ENCODE results near the gene ABCC10.
A peak's percentile ranks its signal among the peaks of the same experiment; 100 is the strongest.

ABCC10 gene

DNA sequence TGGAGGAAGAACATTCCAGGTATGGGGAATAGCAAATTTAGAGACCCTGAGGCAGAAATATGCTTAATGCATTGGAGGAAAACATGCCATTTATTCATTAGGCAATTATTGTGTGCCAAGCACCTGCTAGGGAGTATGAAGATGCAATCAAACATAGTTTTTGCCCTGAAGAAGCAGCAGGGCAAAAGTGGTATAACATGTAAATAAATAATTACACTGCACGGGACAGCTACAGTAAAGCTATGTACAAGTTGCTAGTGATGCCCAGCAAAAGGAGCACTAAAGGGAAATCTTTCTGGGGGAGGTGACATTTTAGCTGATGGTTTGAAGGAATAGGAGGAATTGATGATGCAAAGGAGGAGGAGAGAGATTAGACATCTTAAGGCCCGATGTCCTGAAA lies 49.4 kb downstream of the ABCC10 start:
- peak overlapping the region; percentile 93 for H3K27ac ChIP-seq (ENCODE audit: insufficient read depth, low read length, poor library complexity, severe bottlenecking)
- DNase-seq, result no peak

GRCh38 chr6:43477235-43478007 lies 50.1 kb downstream of the ABCC10 start, which contains the start of gene TJAP1:
Gene TJAP1, plus strand, starts transcription at chr6:43477570. Its CDS starts 21,432 bp downstream, at chr6:43499002.
- DNase-seq, result peak; percentile 89 to 93 (median 91)
- Histone ChIP-seq H3K27ac (ENCODE audit: insufficient read depth, low read length, poor library complexity, severe bottlenecking) (peak within 1 kb of the TSS; percentile 93), H3K36me3 (ENCODE audit: control insufficient read depth, insufficient read depth, low read length) (peaks cover 1% of the 10 kb centered on the region), H3K4me1 (ENCODE audit: control insufficient read depth, insufficient read depth, low read length, poor library complexity, severe bottlenecking) (peaks cover 14% of the 10 kb centered on the region), H3K9me3 (ENCODE audit: control insufficient read depth, low read length) (no peaks in the 10 kb centered on the region), H3K27me3 (replicated peaks; ENCODE audit: control insufficient read depth, insufficient read depth, low read length, poor library complexity, severe bottlenecking) (no peaks in the 10 kb centered on the region), H3K4me3 (ENCODE audit: insufficient read depth, low read depth, low read length, poor library complexity, severe bottlenecking) (peak within 1 kb of the TSS; percentile 92)

More for the DNA sequence above, 49.4 kb downstream of the ABCC10 start:
- no peaks in the 10 kb centered on the region for H3K27me3 ChIP-seq (replicated peaks; ENCODE audit: control insufficient read depth, insufficient read depth, low read length, poor library complexity, severe bottlenecking)
- H3K36me3 ChIP-seq (ENCODE audit: control insufficient read depth, insufficient read depth, low read length), result no peaks in the 10 kb centered on the region
- no peaks in the 10 kb centered on the region for H3K9me3 ChIP-seq (ENCODE audit: control insufficient read depth, low read length)
- H3K4me3 ChIP-seq (ENCODE audit: insufficient read depth, low read depth, low read length, poor library complexity, severe bottlenecking), result peak overlapping the region; percentile 92
- peaks cover 14% of the 10 kb centered on the region for H3K4me1 ChIP-seq (ENCODE audit: control insufficient read depth, insufficient read depth, low read length, poor library complexity, severe bottlenecking)

GRCh38 chr6:43478008-43478372 lies 50.6 kb downstream of the ABCC10 start:
- no peaks in the 10 kb centered on the region for H3K9me3 ChIP-seq (ENCODE audit: control insufficient read depth, low read length)
- peaks cover 14% of the 10 kb centered on the region for H3K4me1 ChIP-seq (ENCODE audit: control insufficient read depth, insufficient read depth, low read length, poor library complexity, severe bottlenecking)
- DNase-seq, result no peak
- no peaks in the 10 kb centered on the region for H3K27me3 ChIP-seq (replicated peaks; ENCODE audit: control insufficient read depth, insufficient read depth, low read length, poor library complexity, severe bottlenecking)
- H3K27ac ChIP-seq (ENCODE audit: insufficient read depth, low read length, poor library complexity, severe bottlenecking), result peak overlapping the region; percentile 93
- peaks cover 4% of the 10 kb centered on the region for H3K36me3 ChIP-seq (ENCODE audit: control insufficient read depth, insufficient read depth, low read length)
- peak overlapping the region; percentile 92 for H3K4me3 ChIP-seq (ENCODE audit: insufficient read depth, low read depth, low read length, poor library complexity, severe bottlenecking)

DNA sequence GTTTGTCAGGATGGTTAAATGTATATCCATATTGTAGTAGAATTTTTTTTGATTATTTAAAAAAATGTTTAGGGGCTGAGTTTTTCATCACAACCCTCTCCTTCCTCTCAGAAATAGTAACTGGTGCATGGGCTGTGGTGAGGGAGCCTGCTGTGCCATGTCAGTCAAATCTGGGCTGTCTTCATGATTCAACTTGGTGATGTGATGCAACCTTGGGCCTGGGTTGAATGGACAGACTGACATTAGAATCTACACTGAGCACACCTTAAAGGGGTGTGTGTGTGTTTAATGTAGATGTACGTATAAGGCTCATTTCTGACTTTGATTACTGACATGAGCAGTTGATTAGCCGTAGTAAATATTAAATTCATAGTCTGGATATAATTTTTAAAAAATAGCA lies 53.7 kb downstream of the ABCC10 start:
- Histone ChIP-seq H3K4me3 (ENCODE audit: insufficient read depth, low read depth, low read length, poor library complexity, severe bottlenecking) (no peak overlapping the region), H3K9me3 (ENCODE audit: control insufficient read depth, low read length) (no peaks in the 10 kb centered on the region), H3K36me3 (ENCODE audit: control insufficient read depth, insufficient read depth, low read length) (peaks cover 4% of the 10 kb centered on the region), H3K27me3 (replicated peaks; ENCODE audit: control insufficient read depth, insufficient read depth, low read length, poor library complexity, severe bottlenecking) (no peaks in the 10 kb centered on the region), H3K4me1 (ENCODE audit: control insufficient read depth, insufficient read depth, low read length, poor library complexity, severe bottlenecking) (peaks cover 14% of the 10 kb centered on the region), H3K27ac (ENCODE audit: insufficient read depth, low read length, poor library complexity, severe bottlenecking) (no peak overlapping the region)
- no peak for DNase-seq

DNA sequence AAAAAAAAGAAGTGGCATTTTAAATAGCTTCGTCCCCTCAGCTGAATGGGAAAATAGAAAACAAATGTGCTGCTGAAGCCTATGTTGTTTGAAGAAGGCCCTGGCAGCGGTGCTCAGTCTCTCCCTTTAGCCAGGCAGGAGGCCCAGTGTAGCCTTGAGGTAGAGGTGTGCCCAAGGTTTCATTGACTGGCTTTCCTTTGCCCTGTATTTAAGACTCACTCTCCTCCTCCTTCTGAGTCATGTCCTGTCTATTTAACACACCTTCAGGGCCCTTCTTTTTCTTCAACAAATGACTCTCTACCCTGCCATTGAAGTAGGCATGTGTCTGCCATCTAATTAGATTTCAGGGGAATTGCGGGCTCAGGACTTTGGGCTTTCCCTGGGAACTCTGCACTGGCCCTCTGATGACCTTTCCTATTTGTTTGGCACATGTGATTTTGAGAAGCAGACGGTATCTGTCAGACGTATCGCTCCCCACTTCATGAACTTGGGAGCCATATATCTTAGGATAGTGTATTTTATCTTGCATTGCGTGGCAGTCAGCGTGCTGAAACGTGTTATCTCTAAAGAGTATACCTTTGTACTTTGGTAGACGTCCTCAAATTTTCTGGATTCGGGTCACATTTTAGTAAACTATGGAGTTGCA lies 54.4 kb downstream of the ABCC10 start:
- DNase-seq, result no peak
- Histone ChIP-seq H3K27me3 (replicated peaks; ENCODE audit: control insufficient read depth, insufficient read depth, low read length, poor library complexity, severe bottlenecking) (no peaks in the 10 kb centered on the region), H3K36me3 (ENCODE audit: control insufficient read depth, insufficient read depth, low read length) (peaks cover 4% of the 10 kb centered on the region), H3K4me1 (ENCODE audit: control insufficient read depth, insufficient read depth, low read length, poor library complexity, severe bottlenecking) (peaks cover 13% of the 10 kb centered on the region), H3K4me3 (ENCODE audit: insufficient read depth, low read depth, low read length, poor library complexity, severe bottlenecking) (no peak overlapping the region), H3K27ac (ENCODE audit: insufficient read depth, low read length, poor library complexity, severe bottlenecking) (no peak overlapping the region), H3K9me3 (ENCODE audit: control insufficient read depth, low read length) (no peaks in the 10 kb centered on the region)

GRCh38 chr6:43488667-43489276 lies 61.4 kb downstream of the ABCC10 start:
- Histone ChIP-seq H3K4me1 (ENCODE audit: control insufficient read depth, insufficient read depth, low read length, poor library complexity, severe bottlenecking) (no peaks in the 10 kb centered on the region), H3K27me3 (replicated peaks; ENCODE audit: control insufficient read depth, insufficient read depth, low read length, poor library complexity, severe bottlenecking) (no peaks in the 10 kb centered on the region), H3K9me3 (ENCODE audit: control insufficient read depth, low read length) (no peaks in the 10 kb centered on the region), H3K27ac (ENCODE audit: insufficient read depth, low read length, poor library complexity, severe bottlenecking) (no peak overlapping the region), H3K36me3 (ENCODE audit: control insufficient read depth, insufficient read depth, low read length) (peaks cover 10% of the 10 kb centered on the region), H3K4me3 (ENCODE audit: insufficient read depth, low read depth, low read length, poor library complexity, severe bottlenecking) (no peak overlapping the region)
- DNase-seq, result no peak

DNA sequence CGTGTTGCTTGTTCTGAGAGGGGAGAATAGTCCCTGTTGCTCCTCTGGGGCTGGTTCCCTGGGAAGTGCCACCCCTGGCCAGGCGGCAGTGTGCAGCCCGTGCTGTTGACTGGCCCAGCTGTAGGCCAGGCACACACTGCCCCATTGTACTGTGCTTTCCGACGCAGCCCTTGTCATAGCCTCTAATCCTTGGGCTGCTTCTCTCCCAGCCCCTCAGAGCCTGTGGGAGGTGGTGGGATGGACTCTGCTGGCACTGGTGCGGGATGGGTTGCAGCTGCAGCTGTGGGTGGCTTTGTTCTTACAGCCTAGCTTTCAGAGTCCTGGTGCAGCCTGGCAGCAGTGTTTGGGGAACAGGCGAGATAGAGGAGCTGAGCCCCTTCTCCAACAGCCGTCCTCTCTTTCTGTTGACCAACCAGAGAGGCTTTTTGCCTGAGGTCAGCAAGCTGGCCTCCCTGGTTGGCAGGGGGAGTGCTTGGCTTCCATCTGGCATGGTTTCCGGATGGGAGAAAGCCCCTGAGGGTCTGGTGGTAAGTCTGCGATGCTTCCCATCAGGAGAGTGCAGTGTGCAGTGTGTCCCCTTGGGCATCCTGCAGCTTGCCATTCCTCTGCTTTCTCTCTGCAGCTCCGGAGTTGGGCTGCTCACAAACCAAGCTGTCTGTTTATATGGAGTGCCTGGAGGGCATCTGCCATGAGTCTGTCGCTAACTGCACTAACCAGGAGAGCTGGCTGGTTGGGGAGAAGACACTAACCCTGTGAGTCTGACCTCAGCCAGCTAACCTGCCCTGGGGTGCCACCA lies 62.1 kb downstream of the ABCC10 start:
- DNase-seq, result no peak
- Histone ChIP-seq H3K4me3 (ENCODE audit: insufficient read depth, low read depth, low read length, poor library complexity, severe bottlenecking) (no peak overlapping the region), H3K27ac (ENCODE audit: insufficient read depth, low read length, poor library complexity, severe bottlenecking) (no peak overlapping the region), H3K9me3 (ENCODE audit: control insufficient read depth, low read length) (no peaks in the 10 kb centered on the region), H3K36me3 (ENCODE audit: control insufficient read depth, insufficient read depth, low read length) (peaks cover 10% of the 10 kb centered on the region), H3K4me1 (ENCODE audit: control insufficient read depth, insufficient read depth, low read length, poor library complexity, severe bottlenecking) (no peaks in the 10 kb centered on the region), H3K27me3 (replicated peaks; ENCODE audit: control insufficient read depth, insufficient read depth, low read length, poor library complexity, severe bottlenecking) (no peaks in the 10 kb centered on the region)

DNA sequence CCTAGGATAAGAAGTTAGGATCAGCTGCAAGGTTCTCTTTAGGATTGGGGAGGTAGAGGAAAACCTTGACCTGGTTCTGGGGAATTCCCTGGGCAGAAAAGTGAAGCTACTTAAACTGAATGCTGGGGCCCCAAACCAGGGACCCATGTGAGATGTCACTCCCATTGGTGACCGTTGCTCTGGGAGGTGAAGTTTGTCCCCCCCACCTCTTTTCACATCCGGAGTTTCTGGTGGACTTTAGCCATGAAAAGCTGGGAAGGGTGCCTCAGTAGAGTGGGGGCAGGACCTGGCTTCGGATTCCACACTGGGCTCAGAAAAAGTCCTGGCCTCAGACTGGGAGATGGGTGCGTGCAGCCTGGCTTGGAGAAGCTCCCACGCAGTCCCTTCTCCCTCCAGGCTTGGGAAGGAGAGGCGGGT lies 63.2 kb downstream of the ABCC10 start:
- no peak overlapping the region for H3K27ac ChIP-seq (ENCODE audit: insufficient read depth, low read length, poor library complexity, severe bottlenecking)
- H3K4me1 ChIP-seq (ENCODE audit: control insufficient read depth, insufficient read depth, low read length, poor library complexity, severe bottlenecking), result peaks cover 10% of the 10 kb centered on the region
- no peak for DNase-seq
- H3K9me3 ChIP-seq (ENCODE audit: control insufficient read depth, low read length), result no peaks in the 10 kb centered on the region
- H3K27me3 ChIP-seq (replicated peaks; ENCODE audit: control insufficient read depth, insufficient read depth, low read length, poor library complexity, severe bottlenecking), result no peaks in the 10 kb centered on the region
- H3K36me3 ChIP-seq (ENCODE audit: control insufficient read depth, insufficient read depth, low read length), result peaks cover 10% of the 10 kb centered on the region
- H3K4me3 ChIP-seq (ENCODE audit: insufficient read depth, low read depth, low read length, poor library complexity, severe bottlenecking), result no peak overlapping the region

DNA sequence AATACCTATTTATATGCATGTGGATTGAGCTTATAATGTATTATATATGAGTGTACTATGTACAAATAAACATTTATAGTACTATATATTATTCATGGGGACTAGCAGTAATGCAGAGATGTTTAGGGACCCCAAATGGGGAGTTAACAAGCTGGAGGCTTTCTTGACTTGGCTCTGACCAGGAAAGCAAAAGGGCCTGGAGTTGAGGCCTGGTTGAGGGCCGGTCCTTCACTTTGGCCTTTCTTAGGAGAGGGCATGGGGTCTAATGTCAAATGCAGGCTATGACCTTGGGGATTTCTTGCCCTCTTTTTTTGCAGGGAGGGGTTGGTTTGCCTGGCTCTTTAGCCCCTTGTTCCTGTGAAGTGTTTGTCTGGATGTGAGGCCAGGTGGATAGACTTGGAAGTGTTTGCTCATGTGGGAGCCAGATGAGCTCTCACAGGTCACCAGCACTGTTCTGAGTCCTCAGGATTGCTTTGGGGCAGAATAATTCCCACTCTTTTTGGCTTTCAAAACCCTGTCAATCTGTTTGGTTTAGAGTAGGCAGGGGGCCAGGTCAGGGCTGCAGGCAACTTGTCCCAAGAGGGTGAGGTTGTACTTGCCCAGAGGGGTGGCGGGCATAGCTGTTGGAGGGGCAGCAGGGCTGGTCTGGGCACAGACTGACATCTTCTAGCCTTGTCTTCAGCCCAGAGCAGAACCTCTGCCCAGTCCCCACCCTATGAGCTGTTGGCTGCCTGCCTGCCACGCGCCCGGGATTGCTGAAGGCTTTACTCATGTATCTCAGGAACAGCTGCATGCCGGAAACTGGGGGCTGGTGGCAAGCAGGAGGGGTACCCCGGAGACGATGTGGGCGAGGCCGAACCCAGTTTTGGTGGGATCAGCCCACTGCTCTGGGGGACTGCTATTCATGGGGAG lies 64.7 kb downstream of the ABCC10 start:
- Histone ChIP-seq H3K27me3 (replicated peaks; ENCODE audit: control insufficient read depth, insufficient read depth, low read length, poor library complexity, severe bottlenecking) (no peaks in the 10 kb centered on the region), H3K36me3 (ENCODE audit: control insufficient read depth, insufficient read depth, low read length) (peaks cover 10% of the 10 kb centered on the region), H3K27ac (ENCODE audit: insufficient read depth, low read length, poor library complexity, severe bottlenecking) (no peak overlapping the region), H3K4me1 (ENCODE audit: control insufficient read depth, insufficient read depth, low read length, poor library complexity, severe bottlenecking) (peaks cover 14% of the 10 kb centered on the region), H3K9me3 (ENCODE audit: control insufficient read depth, low read length) (no peaks in the 10 kb centered on the region), H3K4me3 (ENCODE audit: insufficient read depth, low read depth, low read length, poor library complexity, severe bottlenecking) (no peak overlapping the region)
- no peak for DNase-seq
